HepG2 (cell line): Measurements from ENCODE around the gene GLOD4. TPM values are rescaled to one million over a fixed set of nuclear protein-coding genes. Genes with fewer than 3 reads are reported as not detected.

Experiments
- ESRRA ChIP-seq: sonication (generic); formaldehyde crosslinking; IDR thresholded peaks from 2 replicates; pipeline ENCODE4 v1.5.1; 2020; ENCODE audit warnings: mild to moderate bottlenecking, low read depth, missing genetic modification reagents
- GZF1 ChIP-seq: sonication (generic); formaldehyde crosslinking; IDR thresholded peaks from 2 replicates; pipeline ENCODE4 v1.5.1; 2020; ENCODE audit warnings: mild to moderate bottlenecking, missing genetic modification reagents
- HOXA3 ChIP-seq: sonication (generic); formaldehyde crosslinking; IDR thresholded peaks from 2 replicates; pipeline ENCODE4 v1.5.0; 2020; ENCODE audit warnings: missing genetic modification reagents
- MTA3 ChIP-seq: sonication (generic); formaldehyde crosslinking; IDR thresholded peaks from 2 replicates; pipeline ENCODE4 v1.4.0; 2020; ENCODE audit warnings: missing genetic modification reagents
- MYPOP ChIP-seq: sonication (generic); formaldehyde crosslinking; IDR thresholded peaks from 2 replicates; pipeline ENCODE4 v1.8.1; 2023; ENCODE audit warnings: mild to moderate bottlenecking, moderate library complexity, missing genetic modification reagents
- NFYB ChIP-seq: sonication (generic); formaldehyde crosslinking; IDR thresholded peaks from 2 replicates; pipeline ENCODE4 v1.4.0; 2020; ENCODE audit warnings: missing genetic modification reagents
- SP140L ChIP-seq: sonication (generic); formaldehyde crosslinking; IDR thresholded peaks from 2 replicates; pipeline ENCODE4 v1.4.0; 2020; ENCODE audit warnings: missing genetic modification reagents, borderline replicate concordance
- TRAFD1 ChIP-seq: sonication (generic); formaldehyde crosslinking; IDR thresholded peaks from 2 replicates; pipeline ENCODE4 v1.5.1; 2020; ENCODE audit warnings: missing genetic modification reagents, mild to moderate bottlenecking, borderline replicate concordance
- ZBTB38 ChIP-seq: sonication (generic); formaldehyde crosslinking; IDR thresholded peaks from 2 replicates; pipeline ENCODE4 v1.5.1; 2020; ENCODE audit warnings: mild to moderate bottlenecking, missing genetic modification reagents
- ZHX1 ChIP-seq: sonication (generic); formaldehyde crosslinking; IDR thresholded peaks from 2 replicates; pipeline ENCODE4 v1.8.1; 2022; ENCODE audit warnings: low read depth, mild to moderate bottlenecking, missing genetic modification reagents
- ZNF552 ChIP-seq: sonication (generic); formaldehyde crosslinking; IDR thresholded peaks from 2 replicates; pipeline ENCODE4 v1.9.0; 2022; ENCODE audit warnings: missing genetic modification reagents, mild to moderate bottlenecking, borderline replicate concordance
- ZNF768 ChIP-seq: sonication (generic); formaldehyde crosslinking; IDR thresholded peaks from 2 replicates; pipeline ENCODE4 v1.4.0; 2020; ENCODE audit warnings: missing genetic modification reagents
- ZSCAN29 ChIP-seq: sonication (generic); formaldehyde crosslinking; conservative IDR thresholded peaks from 2 replicates; pipeline ENCODE4 v1.4.0; 2020; ENCODE audit warnings: mild to moderate bottlenecking, missing genetic modification reagents
- polyA plus RNA-seq, 8 experiments: library from polyadenylated mRNA; depleted of rRNA in 3 of 8; stranded (reverse) in 7 of 8; unstranded in 1 of 8; fragments of >200 nt; fragmentation: Illumina TruSeq in 4 of 8; extraction: Trizol in 4 of 8; gene quantifications; 2 replicates each; pipeline versions ENCODE4 v1.2.1 to v1.2.3, GENCODE V29; 2011 to 2016; ENCODE audit warnings: low read depth in 4 of 8, missing spikeins in 1 of 8, mixed read lengths in 1 of 8; ENCODE audit not compliant: insufficient read depth in 1 of 8
- total RNA-seq, 5 experiments: library from RNA; depleted of rRNA; stranded (reverse); fragments of >200 nt; fragmentation: Illumina TruSeq; extraction: Trizol; gene quantifications; 2 replicates each; pipeline ENCODE4 v1.2.3, GENCODE V29; 2016; ENCODE audit warnings: low read depth in 1 of 5
- TF ChIP-seq, protein P1 (sequence below): fragments of 450-650 bp; IDR thresholded peaks from 2 replicates; pipeline ENCODE4 v1.6.1; 2016
- TF ChIP-seq, protein P2 (sequence below): sonication (generic); formaldehyde crosslinking; IDR thresholded peaks from 2 replicates; pipeline ENCODE4 v1.4.0; 2020; ENCODE audit warnings: missing genetic modification reagents
- TF ChIP-seq, protein P3 (sequence below): sonication (generic); formaldehyde crosslinking; IDR thresholded peaks from 2 replicates; pipeline ENCODE4 v1.4.0; 2020; ENCODE audit warnings: missing genetic modification reagents, mild to moderate bottlenecking, borderline replicate concordance

Gene GLOD4
- total and polyA plus RNA-seq, 2 of the 13 experiments (the other 11 are each of a cell fraction or from before 2014, with no cell fraction given): 53.7 to 87.8 TPM

GRCh38 chr17:726271-726919, 55.7 kb downstream of the GLOD4 start (continued):
- TF ChIP-seq MYPOP: 0 out of 2 replicates have a peak, but pooled peaks have one; percentile 41
- peak; percentile 58; the same call in 1 of the 2 replicates for TF ChIP-seq ZSCAN29 (CRISPR knock-in tag)
- TF ChIP-seq MTA3 (CRISPR knock-in tag): no peak
- TF ChIP-seq, protein P1, sequence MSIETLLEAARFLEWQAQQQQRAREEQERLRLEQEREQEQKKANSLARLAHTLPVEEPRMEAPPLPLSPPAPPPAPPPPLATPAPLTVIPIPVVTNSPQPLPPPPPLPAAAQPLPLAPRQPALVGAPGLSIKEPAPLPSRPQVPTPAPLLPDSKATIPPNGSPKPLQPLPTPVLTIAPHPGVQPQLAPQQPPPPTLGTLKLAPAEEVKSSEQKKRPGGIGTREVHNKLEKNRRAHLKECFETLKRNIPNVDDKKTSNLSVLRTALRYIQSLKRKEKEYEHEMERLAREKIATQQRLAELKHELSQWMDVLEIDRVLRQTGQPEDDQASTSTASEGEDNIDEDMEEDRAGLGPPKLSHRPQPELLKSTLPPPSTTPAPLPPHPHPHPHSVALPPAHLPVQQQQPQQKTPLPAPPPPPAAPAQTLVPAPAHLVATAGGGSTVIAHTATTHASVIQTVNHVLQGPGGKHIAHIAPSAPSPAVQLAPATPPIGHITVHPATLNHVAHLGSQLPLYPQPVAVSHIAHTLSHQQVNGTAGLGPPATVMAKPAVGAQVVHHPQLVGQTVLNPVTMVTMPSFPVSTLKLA: no peak
- peak; percentile 43; the same call in 1 of the 2 replicates for TF ChIP-seq HOXA3 (CRISPR knock-in tag)
- TF ChIP-seq, protein P2, sequence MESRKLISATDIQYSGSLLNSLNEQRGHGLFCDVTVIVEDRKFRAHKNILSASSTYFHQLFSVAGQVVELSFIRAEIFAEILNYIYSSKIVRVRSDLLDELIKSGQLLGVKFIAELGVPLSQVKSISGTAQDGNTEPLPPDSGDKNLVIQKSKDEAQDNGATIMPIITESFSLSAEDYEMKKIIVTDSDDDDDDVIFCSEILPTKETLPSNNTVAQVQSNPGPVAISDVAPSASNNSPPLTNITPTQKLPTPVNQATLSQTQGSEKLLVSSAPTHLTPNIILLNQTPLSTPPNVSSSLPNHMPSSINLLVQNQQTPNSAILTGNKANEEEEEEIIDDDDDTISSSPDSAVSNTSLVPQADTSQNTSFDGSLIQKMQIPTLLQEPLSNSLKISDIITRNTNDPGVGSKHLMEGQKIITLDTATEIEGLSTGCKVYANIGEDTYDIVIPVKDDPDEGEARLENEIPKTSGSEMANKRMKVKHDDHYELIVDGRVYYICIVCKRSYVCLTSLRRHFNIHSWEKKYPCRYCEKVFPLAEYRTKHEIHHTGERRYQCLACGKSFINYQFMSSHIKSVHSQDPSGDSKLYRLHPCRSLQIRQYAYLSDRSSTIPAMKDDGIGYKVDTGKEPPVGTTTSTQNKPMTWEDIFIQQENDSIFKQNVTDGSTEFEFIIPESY (CRISPR knock-in tag): peak; percentile 96
- no peak for TF ChIP-seq ESRRA (CRISPR knock-in tag)
- no peak for TF ChIP-seq ZNF552 (CRISPR knock-in tag)
- TF ChIP-seq ZNF768 (CRISPR knock-in tag): peak; percentile 64; the same call in 1 of the 2 replicates
- no peak for TF ChIP-seq GZF1 (CRISPR knock-in tag)
- no peak for TF ChIP-seq NFYB (CRISPR knock-in tag)
- peak; percentile 80 for TF ChIP-seq ZBTB38 (CRISPR knock-in tag)
- 0 out of 2 replicates have a peak, but pooled peaks have one; percentile 50 for TF ChIP-seq TRAFD1 (CRISPR knock-in tag)
- TF ChIP-seq ZHX1: no peak
- TF ChIP-seq, protein P3, sequence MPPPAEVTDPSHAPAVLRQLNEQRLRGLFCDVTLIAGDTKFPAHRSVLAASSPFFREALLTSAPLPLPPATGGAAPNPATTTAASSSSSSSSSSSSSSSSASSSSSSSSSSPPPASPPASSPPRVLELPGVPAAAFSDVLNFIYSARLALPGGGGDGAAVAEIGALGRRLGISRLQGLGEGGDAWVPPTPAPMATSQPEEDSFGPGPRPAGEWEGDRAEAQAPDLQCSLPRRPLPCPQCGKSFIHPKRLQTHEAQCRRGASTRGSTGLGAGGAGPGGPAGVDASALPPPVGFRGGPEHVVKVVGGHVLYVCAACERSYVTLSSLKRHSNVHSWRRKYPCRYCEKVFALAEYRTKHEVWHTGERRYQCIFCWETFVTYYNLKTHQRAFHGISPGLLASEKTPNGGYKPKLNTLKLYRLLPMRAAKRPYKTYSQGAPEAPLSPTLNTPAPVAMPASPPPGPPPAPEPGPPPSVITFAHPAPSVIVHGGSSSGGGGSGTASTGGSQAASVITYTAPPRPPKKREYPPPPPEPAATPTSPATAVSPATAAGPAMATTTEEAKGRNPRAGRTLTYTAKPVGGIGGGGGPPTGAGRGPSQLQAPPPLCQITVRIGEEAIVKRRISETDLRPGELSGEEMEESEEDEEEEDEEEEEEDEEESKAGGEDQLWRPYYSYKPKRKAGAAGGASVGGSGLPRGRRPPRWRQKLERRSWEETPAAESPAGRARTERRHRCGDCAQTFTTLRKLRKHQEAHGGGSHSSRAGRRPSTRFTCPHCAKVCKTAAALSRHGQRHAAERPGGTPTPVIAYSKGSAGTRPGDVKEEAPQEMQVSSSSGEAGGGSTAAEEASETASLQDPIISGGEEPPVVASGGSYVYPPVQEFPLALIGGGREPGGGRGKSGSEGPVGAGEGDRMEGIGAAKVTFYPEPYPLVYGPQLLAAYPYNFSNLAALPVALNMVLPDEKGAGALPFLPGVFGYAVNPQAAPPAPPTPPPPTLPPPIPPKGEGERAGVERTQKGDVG (CRISPR knock-in tag): peak; percentile 45; the same call in 1 of the 2 replicates
- TF ChIP-seq SP140L (CRISPR knock-in tag): no peak
